DOHH2 (cell line): ENCODE measurements around the gene DR1.

Experiments
- H3F3A ChIP-seq: fragments of 200-600 bp; sonication (generic), shearing (Covaris generic); 2 replicates; pipeline ENCODE4 v1.6.0; 2016; ENCODE audit warnings: antibody characterized with exemption, mild to moderate bottlenecking; ENCODE audit not compliant: control insufficient read depth, insufficient read depth
- H3K27ac ChIP-seq: fragments of 200-600 bp; sonication (generic); 2 replicates; pipeline ENCODE4 v1.5.1; 2014; ENCODE audit warnings: low read depth, mild to moderate bottlenecking, low read length, moderate library complexity
- H3K27me3 ChIP-seq: fragments of 200-600 bp; sonication (generic); 2 replicates; pipeline ENCODE4 v1.6.1; 2014; ENCODE audit warnings: mild to moderate bottlenecking, low read length, mixed read lengths; ENCODE audit not compliant: control insufficient read depth
- H3K36me3 ChIP-seq: fragments of 200-600 bp; sonication (generic); 2 replicates; pipeline ENCODE4 v1.6.1; 2014; ENCODE audit warnings: mild to moderate bottlenecking, low read length, moderate library complexity, mixed read lengths; ENCODE audit not compliant: control insufficient read depth
- H3K4me1 ChIP-seq: fragments of 200-600 bp; sonication (generic); 2 replicates; pipeline ENCODE4 v1.6.1; 2014; ENCODE audit warnings: mild to moderate bottlenecking, low read length, mixed read lengths; ENCODE audit not compliant: control insufficient read depth
- H3K4me2 ChIP-seq: fragments of 200-600 bp; sonication (generic); 2 replicates; pipeline ENCODE4 v1.6.0; 2014; ENCODE audit warnings: mild to moderate bottlenecking, low read length, moderate library complexity
- H3K4me3 ChIP-seq: fragments of 200-600 bp; sonication (generic); 2 replicates; pipeline ENCODE4 v1.5.1; 2014; ENCODE audit warnings: mild to moderate bottlenecking, low read length, mixed read lengths
- H3K79me2 ChIP-seq: fragments of 200-600 bp; sonication (generic); 2 replicates; pipeline ENCODE4 v1.6.1; 2014; ENCODE audit warnings: mild to moderate bottlenecking, low read length, mixed read lengths; ENCODE audit not compliant: control insufficient read depth
- H3K9me2 ChIP-seq: fragments of 200-600 bp; sonication (generic); replicated peaks from 2 replicates; pipeline ENCODE4 v1.6.1; 2014; ENCODE audit warnings: mild to moderate bottlenecking, low read length, mixed read lengths; ENCODE audit not compliant: control insufficient read depth
- H3K9me3 ChIP-seq: fragments of 200-600 bp; sonication (generic); 2 replicates; pipeline ENCODE4 v1.6.1; 2014; ENCODE audit warnings: antibody characterized with exemption, low read length, mixed read lengths; ENCODE audit not compliant: control insufficient read depth, insufficient read depth
- H4K20me1 ChIP-seq: fragments of 200-600 bp; sonication (generic); 2 replicates; pipeline ENCODE4 v1.6.0; 2014; ENCODE audit warnings: low read depth, mild to moderate bottlenecking, antibody characterized with exemption, low read length, moderate library complexity; ENCODE audit not compliant: control insufficient read depth, insufficient read depth
- CTCF ChIP-seq: fragments of 200-600 bp; sonication (generic); IDR thresholded peaks from one replicate; pipeline ENCODE4 v1.5.1; 2014; ENCODE audit warnings: antibody characterized with exemption, mild to moderate bottlenecking, low read depth, low read length; ENCODE audit not compliant: poor library complexity, severe bottlenecking
- EZH2phosphoT487 ChIP-seq: fragments of 200-600 bp; sonication (generic); IDR thresholded peaks from 2 replicates; pipeline ENCODE4 v1.6.1; 2017; ENCODE audit warnings: borderline replicate concordance, mild to moderate bottlenecking, antibody characterized with exemption, low read length, moderate library complexity, mixed read lengths

Gene DR1

GRCh38 chr1:93411000-93411399, 65.3 kb downstream of the DR1 start:
- no peak overlapping the region for H3K4me2 ChIP-seq
- peaks cover 27% of the 10 kb centered on the region for H3K4me1 ChIP-seq
- H3K27ac ChIP-seq, result no peak overlapping the region

GRCh38 chr1:93414749-93415148, 69.0 kb downstream of the DR1 start:
- H3K4me2 ChIP-seq, result peak overlapping the region; percentile 67
- no peak for TF ChIP-seq EZH2phosphoT487
- TF ChIP-seq CTCF, result no peak

More at GRCh38 chr1:93411000-93411399, 65.3 kb downstream of the DR1 start:
- no peaks in the 10 kb centered on the region for H3F3A ChIP-seq
- no peak overlapping the region for H3K4me3 ChIP-seq
- no peaks in the 10 kb centered on the region for H3K36me3 ChIP-seq
- no peaks in the 10 kb centered on the region for H4K20me1 ChIP-seq
- no peaks in the 10 kb centered on the region for H3K27me3 ChIP-seq
- no peaks in the 10 kb centered on the region for H3K79me2 ChIP-seq
- TF ChIP-seq CTCF, result no peak
- no peak for TF ChIP-seq EZH2phosphoT487
- no peaks in the 10 kb centered on the region for H3K9me3 ChIP-seq
- H3K9me2 ChIP-seq, result no peaks in the 10 kb centered on the region

GRCh38 chr1:93415296-93415695, 69.6 kb downstream of the DR1 start:
- Histone ChIP-seq H3K27me3 (no peaks in the 10 kb centered on the region), H3K79me2 (no peaks in the 10 kb centered on the region), H4K20me1 (no peaks in the 10 kb centered on the region), H3K9me2 (no peaks in the 10 kb centered on the region), H3K36me3 (no peaks in the 10 kb centered on the region), H3K27ac (peak overlapping the region; percentile 47), H3F3A (no peaks in the 10 kb centered on the region), H3K4me1 (peaks cover 33% of the 10 kb centered on the region), H3K4me3 (peak overlapping the region; percentile 54), H3K4me2 (peak overlapping the region; percentile 67), H3K9me3 (0 out of 2 replicates have a peak, but pooled peaks cover 3% of the 10 kb centered on the region)
- no peak for TF ChIP-seq CTCF
- no peak for TF ChIP-seq EZH2phosphoT487

More at GRCh38 chr1:93414749-93415148, 69.0 kb downstream of the DR1 start:
- H3K9me3 ChIP-seq, result 0 out of 2 replicates have a peak, but pooled peaks cover 3% of the 10 kb centered on the region
- H3K9me2 ChIP-seq, result no peaks in the 10 kb centered on the region
- H3F3A ChIP-seq, result no peaks in the 10 kb centered on the region
- H3K27ac ChIP-seq, result peak overlapping the region; percentile 47
- no peaks in the 10 kb centered on the region for H3K36me3 ChIP-seq
- H3K27me3 ChIP-seq, result no peaks in the 10 kb centered on the region
- no peaks in the 10 kb centered on the region for H4K20me1 ChIP-seq
- H3K4me1 ChIP-seq, result peaks cover 33% of the 10 kb centered on the region
- H3K4me3 ChIP-seq, result peak overlapping the region; percentile 54
- no peaks in the 10 kb centered on the region for H3K79me2 ChIP-seq
